Mucosa of rectum (tissue), 2 donors: ENCODE measurements around the gene HMCES.

Experiments used
- H3K27ac ChIP-seq, 2 donors: one replicate each; pipeline ENCODE4 v1.7.0; 2013; ENCODE audit warnings: inconsistent platforms in 2 of 2, low read depth in 2 of 2, low read length in 2 of 2
- H3K27me3 ChIP-seq, 2 donors: one replicate each; pipeline ENCODE4 v1.7.0; 2013; ENCODE audit warnings: low read length in 2 of 2; ENCODE audit not compliant: control insufficient read depth in 2 of 2, insufficient read depth in 2 of 2
- H3K36me3 ChIP-seq, 2 donors: one replicate each; pipeline ENCODE4 v1.7.0; 2013; ENCODE audit warnings: low read length in 2 of 2; ENCODE audit not compliant: control insufficient read depth in 2 of 2, insufficient read depth in 2 of 2
- H3K4me1 ChIP-seq, 2 donors: one replicate each; pipeline ENCODE4 v1.7.0; 2013; ENCODE audit warnings: low read length in 2 of 2, mild to moderate bottlenecking in 1 of 2; ENCODE audit not compliant: control insufficient read depth in 2 of 2, insufficient read depth in 2 of 2
- H3K4me3 ChIP-seq, 2 donors: one replicate each; pipeline ENCODE4 v1.7.0; 2013; ENCODE audit warnings: low read length in 2 of 2
- H3K9ac ChIP-seq, 2 donors: one replicate each; pipeline ENCODE4 v1.7.0; 2013; ENCODE audit warnings: low read length in 2 of 2, low read depth in 1 of 2, mild to moderate bottlenecking in 1 of 2
- H3K9me3 ChIP-seq, 2 donors: one replicate each; pipeline ENCODE4 v1.7.0; 2013; ENCODE audit warnings: low read length in 2 of 2; ENCODE audit not compliant: control insufficient read depth in 2 of 2
- donor health status: healthy.
- donor health status: Normal muscosa, but diverticular disease.

Gene HMCES

DNA sequence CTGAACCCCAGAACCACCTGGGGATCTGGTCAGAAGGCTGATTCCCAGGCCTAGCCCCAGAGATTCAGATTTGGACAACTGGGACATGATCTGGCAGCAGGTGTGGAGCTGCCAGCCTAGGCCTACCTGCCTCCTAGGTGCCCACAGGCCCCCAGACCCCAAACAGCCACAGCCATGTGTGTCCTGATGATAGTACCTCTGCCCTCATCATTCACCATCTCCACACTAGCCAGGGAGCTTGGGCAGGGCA is 34.7 kb downstream of the HMCES start:
- Histone ChIP-seq H3K9me3 (no peaks in the 10 kb centered on the region), H3K4me3 (no peak overlapping the region), H3K9ac (no peak overlapping the region), H3K36me3 (no peaks in the 10 kb centered on the region), H3K4me1 (peaks cover 16 to 17% of the 10 kb centered on the region in 2 donors), H3K27ac (peak overlapping the region in 1 of 2 donors; percentile 9), H3K27me3 (no peaks in the 10 kb centered on the region)

DNA sequence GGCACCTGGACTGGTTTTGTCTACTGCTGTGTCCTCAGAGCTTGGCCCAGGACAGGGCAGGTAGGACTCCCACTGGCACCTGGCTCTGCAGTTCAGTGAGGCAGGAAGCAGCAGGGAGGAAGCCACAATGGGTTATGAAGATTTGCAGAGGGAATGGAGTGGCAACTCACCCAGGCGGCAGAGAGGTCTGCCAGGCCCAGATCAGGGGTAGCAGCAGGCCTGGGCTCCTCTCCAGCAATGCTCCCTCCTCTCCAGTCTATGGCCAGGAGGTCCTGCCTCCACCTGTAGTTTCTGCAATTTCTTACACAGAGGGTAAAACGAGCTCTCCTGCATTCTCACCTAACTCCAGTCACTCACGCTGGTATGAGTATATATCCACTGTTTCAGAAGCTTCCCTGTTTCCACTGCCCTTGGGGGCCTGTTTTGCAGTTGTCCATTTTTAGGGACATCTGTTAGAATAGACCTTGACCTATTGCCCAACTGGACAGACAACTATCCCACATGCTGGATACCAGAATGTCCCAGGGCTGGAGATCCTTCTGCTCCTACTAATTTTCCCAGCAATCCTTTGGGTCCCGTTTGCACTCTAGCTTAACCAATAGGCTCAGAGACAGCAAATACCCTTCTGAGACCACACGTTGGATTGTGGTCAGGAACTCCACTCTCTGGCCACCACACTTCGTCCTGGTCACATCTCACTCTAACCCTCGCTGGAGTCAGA is 35.2 kb downstream of the HMCES start:
- peaks cover 16 to 17% of the 10 kb centered on the region in 2 donors for H3K4me1 ChIP-seq
- H3K36me3 ChIP-seq: no peaks in the 10 kb centered on the region
- no peaks in the 10 kb centered on the region for H3K27me3 ChIP-seq
- peak overlapping the region; percentile 83 to 94 for H3K4me3 ChIP-seq
- peak overlapping the region; percentile 56 to 81 for H3K27ac ChIP-seq
- H3K9me3 ChIP-seq: no peaks in the 10 kb centered on the region
- H3K9ac ChIP-seq: peak overlapping the region; percentile 41 to 78

DNA sequence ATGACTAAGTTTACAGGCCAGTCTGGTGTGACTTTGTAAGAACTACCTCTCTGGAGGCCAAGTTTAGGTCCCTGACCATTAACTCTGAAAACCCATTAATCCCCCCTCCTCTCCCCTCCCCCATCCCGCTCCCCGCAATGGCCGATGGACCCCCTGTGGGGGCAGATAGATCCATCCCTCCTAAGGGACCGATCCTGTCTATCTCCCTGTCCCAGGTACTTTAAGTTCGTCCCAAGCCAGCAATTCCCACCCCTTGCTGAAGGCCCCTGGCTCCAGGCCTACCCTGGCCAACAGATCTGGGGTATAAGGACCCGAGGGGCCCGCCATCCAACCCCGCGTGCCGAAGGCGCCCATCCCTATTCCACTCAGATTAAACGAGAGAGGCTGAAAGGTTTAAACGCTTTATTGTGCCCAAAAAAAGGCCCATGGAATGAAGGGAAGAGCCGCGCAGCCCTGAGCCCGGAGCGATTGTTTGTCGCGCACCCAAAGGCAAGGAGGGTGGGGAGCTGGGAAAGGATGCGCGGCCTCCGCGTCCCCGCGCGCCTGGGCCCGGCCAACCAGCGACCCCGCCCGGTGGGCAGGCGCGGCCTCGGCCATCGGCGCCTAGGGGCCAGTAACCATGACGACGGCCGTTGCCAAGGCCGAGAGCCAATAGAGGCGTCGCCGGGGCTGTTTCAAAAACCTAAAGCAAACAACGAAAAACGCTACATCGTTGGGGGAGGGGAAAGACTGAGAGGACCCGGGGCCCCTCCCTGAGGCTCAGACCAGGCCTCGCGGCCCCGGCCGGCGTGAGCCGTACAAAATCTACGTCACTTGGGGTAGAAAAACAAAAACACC is 35.9 kb downstream of the HMCES start:
- Histone ChIP-seq H3K9ac (peak overlapping the region; percentile 78 to 88), H3K4me1 (peaks cover 16 to 17% of the 10 kb centered on the region in 2 donors), H3K4me3 (peak overlapping the region; percentile 83 to 94), H3K9me3 (no peaks in the 10 kb centered on the region), H3K36me3 (no peaks in the 10 kb centered on the region), H3K27me3 (no peaks in the 10 kb centered on the region), H3K27ac (peak overlapping the region; percentile 81 to 84)

DNA sequence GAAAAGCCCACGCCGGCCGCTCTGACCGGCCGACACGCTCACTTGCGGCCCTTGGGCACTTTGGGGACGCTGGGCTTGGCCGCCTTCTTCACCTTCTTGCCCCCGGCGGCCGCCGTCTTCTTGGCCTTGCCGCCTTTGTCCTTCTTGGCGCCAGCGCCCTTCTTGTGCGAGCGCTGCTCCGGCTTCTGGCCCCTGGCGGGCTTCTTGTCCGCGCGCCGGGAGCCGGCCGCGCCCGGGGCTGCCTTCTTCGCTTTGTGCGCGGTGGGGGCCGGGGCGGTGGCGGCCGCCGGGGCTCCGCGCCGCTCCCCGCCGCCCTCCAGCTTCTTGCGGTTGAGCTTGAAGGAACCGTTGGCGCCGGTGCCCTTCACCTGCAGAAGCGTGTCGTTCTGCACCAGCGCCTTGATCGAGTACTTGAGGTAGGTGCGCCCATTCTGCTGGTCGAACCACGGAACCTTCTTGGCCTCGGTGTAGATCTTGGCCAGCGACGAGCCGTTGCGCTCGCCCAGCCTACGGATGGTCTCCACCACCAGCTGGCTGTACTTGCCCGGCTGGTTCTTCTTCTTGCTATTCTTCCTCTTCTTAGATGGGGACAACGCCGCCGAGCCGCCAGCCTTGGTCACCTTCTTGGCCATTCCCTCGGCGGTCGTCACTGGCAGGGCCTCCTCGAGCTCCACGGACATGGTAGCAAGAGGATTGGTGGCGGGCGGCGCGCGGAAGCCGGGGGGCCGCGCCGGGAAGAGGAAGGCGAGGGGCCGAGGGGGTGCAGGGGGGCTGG is 36.7 kb downstream of the HMCES start:
- H3K27ac ChIP-seq: peak overlapping the region; percentile 81 to 84
- H3K4me3 ChIP-seq: peak overlapping the region; percentile 83 to 94
- no peaks in the 10 kb centered on the region for H3K36me3 ChIP-seq
- peak overlapping the region; percentile 78 to 88 for H3K9ac ChIP-seq
- no peaks in the 10 kb centered on the region for H3K27me3 ChIP-seq
- no peaks in the 10 kb centered on the region for H3K9me3 ChIP-seq
- H3K4me1 ChIP-seq: peaks cover 16 to 17% of the 10 kb centered on the region in 2 donors

DNA sequence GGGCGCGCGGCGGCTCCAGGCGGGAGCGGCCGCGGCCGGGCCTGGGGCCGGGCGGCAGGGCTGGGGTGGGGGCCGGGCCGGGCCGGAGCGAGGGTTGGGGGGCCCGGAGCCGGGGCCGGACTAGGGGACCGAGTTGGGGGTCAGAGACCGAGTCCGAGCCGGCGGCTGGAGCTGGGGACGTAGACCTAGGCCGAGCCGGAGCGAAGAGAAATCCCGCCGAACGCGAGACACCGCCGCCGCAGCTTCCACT is 37.3 kb downstream of the HMCES start:
- Histone ChIP-seq H3K27ac (peak overlapping the region; percentile 81 to 84), H3K4me3 (peak overlapping the region; percentile 76 to 83), H3K9me3 (no peaks in the 10 kb centered on the region), H3K9ac (peak overlapping the region; percentile 68 to 86), H3K36me3 (no peaks in the 10 kb centered on the region), H3K27me3 (no peaks in the 10 kb centered on the region), H3K4me1 (peaks cover 16 to 17% of the 10 kb centered on the region in 2 donors)

DNA sequence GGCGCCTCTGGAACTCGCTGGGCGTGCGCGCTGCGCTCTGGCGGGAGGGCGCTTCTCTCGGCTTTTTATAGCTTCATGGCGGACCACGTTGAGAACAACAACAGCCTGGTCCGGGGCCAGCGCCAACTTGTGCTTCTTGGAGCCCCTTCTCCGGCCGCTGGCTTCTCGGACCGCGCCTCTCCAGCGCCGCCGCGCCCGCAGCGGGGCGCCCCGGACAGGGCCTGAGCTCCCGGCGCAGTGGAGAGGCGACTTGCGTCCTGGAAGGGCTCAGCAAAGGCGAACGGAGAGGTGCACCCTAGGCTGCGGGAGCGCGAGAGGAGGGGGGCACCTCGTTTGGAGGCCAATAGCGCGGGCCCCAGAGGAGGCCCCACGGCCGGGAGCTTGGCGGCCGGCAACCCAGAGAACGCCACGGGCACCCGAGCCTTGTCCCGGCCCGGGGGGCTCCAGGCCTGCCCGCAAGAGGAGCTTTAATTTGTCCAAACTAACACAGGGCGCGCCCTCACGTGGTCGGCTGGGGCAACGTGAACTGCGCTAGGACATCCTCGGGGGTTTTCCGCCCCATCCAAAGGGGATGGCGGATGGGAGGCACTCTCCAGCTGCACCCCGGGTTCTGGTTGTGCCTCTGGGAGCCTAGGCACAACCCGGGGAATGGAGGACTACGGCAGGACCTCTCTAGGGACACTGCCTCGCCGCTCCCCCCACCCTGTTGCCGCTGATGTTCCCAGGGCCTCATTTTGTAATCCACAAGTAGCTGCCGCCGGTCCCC is 37.8 kb downstream of the HMCES start:
- H3K27ac ChIP-seq: peak overlapping the region; percentile 81 to 84
- H3K4me3 ChIP-seq: peak overlapping the region; percentile 76 to 83
- H3K36me3 ChIP-seq: no peaks in the 10 kb centered on the region
- H3K9me3 ChIP-seq: no peaks in the 10 kb centered on the region
- no peaks in the 10 kb centered on the region for H3K27me3 ChIP-seq
- H3K4me1 ChIP-seq: peaks cover 16 to 17% of the 10 kb centered on the region in 2 donors
- peak overlapping the region; percentile 68 to 86 for H3K9ac ChIP-seq

DNA sequence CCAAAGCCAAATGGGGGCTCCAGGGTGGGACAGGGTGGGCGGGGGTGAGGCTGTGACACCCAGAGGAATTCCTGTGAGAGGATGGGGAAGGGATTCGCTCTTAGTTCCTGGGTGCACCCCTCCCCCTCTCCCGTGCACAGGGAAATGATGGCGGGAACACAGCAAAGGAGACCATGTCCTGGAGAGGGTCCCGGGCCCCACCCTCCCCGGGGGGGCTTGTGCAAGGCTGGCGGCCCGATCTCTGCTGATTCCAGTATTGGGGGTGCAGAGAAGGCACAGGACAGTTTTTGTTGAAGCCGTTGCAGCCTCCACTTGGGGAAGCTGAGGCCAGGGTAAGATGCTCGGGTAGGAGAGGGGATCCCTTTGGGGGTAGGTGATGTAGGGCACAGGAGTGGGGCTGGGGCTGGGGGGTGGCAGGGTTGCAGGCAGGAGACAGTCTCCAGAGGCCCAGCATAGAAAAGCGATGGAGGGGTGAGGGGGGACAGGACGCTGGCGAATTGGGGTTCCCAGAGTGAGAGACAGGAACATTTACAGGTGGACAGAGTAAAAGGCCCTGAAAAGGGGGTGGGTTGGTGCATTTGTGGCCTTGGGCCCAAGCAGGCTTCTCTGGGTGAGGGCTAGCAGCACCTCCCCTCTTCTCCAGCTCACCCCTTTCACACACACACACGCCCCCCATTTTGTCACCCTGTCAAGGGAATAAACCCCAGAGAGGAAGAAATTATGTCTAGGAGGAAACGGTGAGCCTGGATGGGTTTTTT is 38.5 kb downstream of the HMCES start:
- no peaks in the 10 kb centered on the region for H3K9me3 ChIP-seq
- peak overlapping the region; percentile 81 to 84 for H3K27ac ChIP-seq
- H3K27me3 ChIP-seq: no peaks in the 10 kb centered on the region
- H3K9ac ChIP-seq: peak overlapping the region; percentile 68 to 86
- H3K4me1 ChIP-seq: peaks cover 16 to 17% of the 10 kb centered on the region in 2 donors
- H3K36me3 ChIP-seq: no peaks in the 10 kb centered on the region
- peak overlapping the region; percentile 76 to 83 for H3K4me3 ChIP-seq

DNA sequence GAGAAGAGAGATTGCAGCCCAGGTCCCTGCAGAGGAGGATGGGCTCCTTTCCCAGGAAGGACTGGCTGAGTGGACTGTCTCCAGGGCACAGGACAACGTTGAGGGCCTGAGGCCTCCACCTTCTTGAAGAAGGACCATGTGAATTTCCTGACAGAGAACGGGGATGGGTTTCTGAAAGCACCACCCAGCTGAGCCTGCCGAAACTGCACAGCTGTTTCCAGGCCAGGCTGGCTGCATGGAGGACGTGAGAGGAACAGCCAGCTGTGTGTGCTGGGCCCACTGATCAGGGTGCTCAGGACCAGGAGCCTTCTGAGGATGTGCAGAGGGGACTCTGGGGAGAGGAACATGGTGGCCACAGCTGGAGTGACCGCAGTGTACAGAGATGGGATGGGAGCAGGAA is 39.2 kb downstream of the HMCES start:
- Histone ChIP-seq H3K27me3 (no peaks in the 10 kb centered on the region), H3K4me1 (peaks cover 16 to 17% of the 10 kb centered on the region in 2 donors), H3K9ac (no peak overlapping the region), H3K4me3 (no peak overlapping the region), H3K36me3 (no peaks in the 10 kb centered on the region), H3K9me3 (no peaks in the 10 kb centered on the region), H3K27ac (no peak overlapping the region)

DNA sequence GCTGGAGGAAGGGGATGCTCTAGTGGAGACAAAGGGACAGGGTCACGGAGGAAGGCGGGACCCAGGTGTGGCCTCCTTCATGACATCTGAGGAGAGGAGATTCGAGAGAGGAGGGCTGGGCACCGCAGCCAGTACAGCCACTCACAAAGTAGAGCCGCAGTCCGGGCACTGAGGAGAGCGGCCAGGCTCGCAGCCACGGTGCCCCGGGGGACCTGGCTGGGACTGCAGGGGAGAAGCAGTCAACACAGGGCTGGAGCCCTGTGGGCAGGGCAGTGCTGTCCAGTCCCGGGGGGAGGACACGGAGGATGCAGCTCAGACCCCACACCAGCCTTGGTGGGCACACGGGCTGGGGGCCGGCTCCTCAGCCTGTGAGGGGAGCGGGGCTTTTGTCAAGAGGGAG is 40.3 kb downstream of the HMCES start:
- no peaks in the 10 kb centered on the region for H3K36me3 ChIP-seq
- H3K9me3 ChIP-seq: no peaks in the 10 kb centered on the region
- H3K4me1 ChIP-seq: peaks cover 12 to 15% of the 10 kb centered on the region in 2 donors
- no peaks in the 10 kb centered on the region for H3K27me3 ChIP-seq
- H3K9ac ChIP-seq: no peak overlapping the region
- no peak overlapping the region for H3K4me3 ChIP-seq
- H3K27ac ChIP-seq: no peak overlapping the region
